Activated CD8-positive, alpha-beta T cell treated with anti-CD3 and anti-CD28 coated beads for 36 hours (primary cell): ENCODE measurements around the gene NEAT1. TPM values are rescaled to one million over a fixed set of nuclear protein-coding genes. Genes with fewer than 3 reads are reported as not detected.

ENCODE experiments used
- ATAC-seq: fragments of 200-7000 bp; cut with Tn5 transposase; one replicate; pipeline ENCODE4 v1.10.0; 2021; ENCODE audit warnings: mild to moderate bottlenecking, moderate library complexity
- CTCF ChIA-PET: fragments of 350-600 bp; sonication (Branson Sonifier 250); formaldehyde crosslinking; loops from one replicate; lab custom pipeline; 2021; ENCODE audit warnings: antibody characterized with exemption; lab: Charles Lee
- POLR2A ChIA-PET: fragments of 350-600 bp; sonication (Branson Sonifier 250); formaldehyde crosslinking; loops from one replicate; lab custom pipeline; 2021; ENCODE audit warnings: antibody characterized with exemption; lab: Charles Lee
- DNase-seq: peaks from one replicate; pipeline ENCODE4 v3.0.0-alpha.2; 2020
- H3K27ac Mint-ChIP-seq: one replicate; pipeline ENCODE4 v1.8.0; 2021; ENCODE audit warnings: mild to moderate bottlenecking, mixed read lengths
- H3K27me3 Mint-ChIP-seq: one replicate; pipeline ENCODE4 v1.8.0; 2021; ENCODE audit warnings: mixed read lengths
- H3K36me3 Mint-ChIP-seq: one replicate; pipeline ENCODE4 v1.8.0; 2021; ENCODE audit warnings: low read depth, mixed read lengths
- H3K4me1 Mint-ChIP-seq: one replicate; pipeline ENCODE4 v1.8.0; 2021; ENCODE audit warnings: low read depth, mixed read lengths
- H3K4me3 Mint-ChIP-seq: one replicate; pipeline ENCODE4 v1.8.0; 2021; ENCODE audit warnings: mild to moderate bottlenecking, moderate library complexity, mixed read lengths
- H3K9me3 Mint-ChIP-seq: one replicate; pipeline ENCODE4 v1.8.0; 2021; ENCODE audit warnings: mixed read lengths
- CTCF ChIP-seq: fragments of 200-600 bp; IDR thresholded peaks from one replicate; pipeline ENCODE4 v1.8.0; 2022; ENCODE audit warnings: antibody characterized with exemption, mild to moderate bottlenecking
- intact Hi-C: fragments of 100-400 bp; cut with micrococcal nuclease; formaldehyde crosslinking; loops from one replicate; pipeline ENCODE4 v1.10.0; 2022
- total RNA-seq, 2 experiments: library from RNA; stranded (reverse); gene quantifications; one replicate each; pipeline ENCODE4 v1.2.3, GENCODE V29; 2021

The NEAT1 gene
- total RNA-seq, 2 experiments from 2014 or later: 313 to 358 TPM

- ATAC-seq (peak; percentile 32), DNase-seq (peak; percentile 90)
- Mint-ChIP-seq H3K4me3 (peak overlapping the region; percentile 89), H3K4me1 (peaks cover 41% of the 10 kb centered on the region), H3K9me3 (no peaks in the 10 kb centered on the region), H3K36me3 (peaks cover 73% of the 10 kb centered on the region), H3K27ac (peak overlapping the region; percentile 98), H3K27me3 (peaks cover 8% of the 10 kb centered on the region)
- intact Hi-C loops: loop anchor here (2.0 to 5.0 kb wide), 3 partner anchors 43 to 147 kb away; partner anchors contain the start of genes FAM89B, SLC25A45 and ZNRD2
- no peak for TF ChIP-seq CTCF
- ChIA-PET POLR2A (interaction anchor here (0.9 to 21.0 kb wide), 24 partner anchors 8 to 647 kb away, joined by 3 to 4842 read pairs (median 8); partner anchors contain the start of genes EHBP1L1, FAM89B, FAU and FRMD8), CTCF (interaction anchor here (0.8 to 15.1 kb wide), 4 partner anchors 9 to 78 kb away, joined by 3 to 448 read pairs (median 8); partner anchors contain the start of gene MALAT1)
These were observed 2.7 kb downstream of the NEAT1 start for GRCh38 chr11:65425105-65425970.

- TF ChIP-seq CTCF: no peak
- Mint-ChIP-seq H3K27me3 (peaks cover 8% of the 10 kb centered on the region), H3K36me3 (peaks cover 74% of the 10 kb centered on the region), H3K9me3 (no peaks in the 10 kb centered on the region), H3K4me3 (peak overlapping the region; percentile 89), H3K4me1 (peaks cover 46% of the 10 kb centered on the region), H3K27ac (peak overlapping the region; percentile 98)
- intact Hi-C loops: loop anchor here (2.0 to 5.0 kb wide), 4 partner anchors 44 to 146 kb away; partner anchors contain the start of genes FAM89B, SLC25A45 and ZNRD2
- peak; percentile 61 for DNase-seq
- ChIA-PET POLR2A (interaction anchor here (0.7 to 21.0 kb wide), 16 partner anchors 9 to 648 kb away, joined by 3 to 4842 read pairs (median 14); partner anchors contain the start of genes FAM89B, FRMD8, MALAT1 and NEAT1), CTCF (interaction anchor here (0.8 to 15.1 kb wide), 4 partner anchors 10 to 77 kb away, joined by 3 to 448 read pairs (median 8); partner anchors contain the start of gene MALAT1)
- ATAC-seq: peak; percentile 20
These were observed 3.6 kb downstream of the NEAT1 start for GRCh38 chr11:65425971-65426838.

GRCh38 chr11:65426839-65427690, 4.5 kb downstream of the NEAT1 start:
- H3K36me3 Mint-ChIP-seq: peaks cover 77% of the 10 kb centered on the region
- H3K9me3 Mint-ChIP-seq: no peaks in the 10 kb centered on the region
- ATAC-seq: peak; percentile 4
- H3K27me3 Mint-ChIP-seq: peaks cover 8% of the 10 kb centered on the region
- POLR2A ChIA-PET: interaction anchor here (0.8 to 21.0 kb wide), 9 partner anchors 9 to 76 kb away, joined by 3 to 4842 read pairs (median 41); partner anchors contain the start of genes FRMD8, MALAT1, NEAT1 and SLC25A45
- intact Hi-C loops: loop anchor here (2.0 to 5.0 kb wide), 3 partner anchors 45 to 145 kb away; partner anchors contain the start of genes FAM89B, SLC25A45 and ZNRD2
- H3K4me3 Mint-ChIP-seq: peak overlapping the region; percentile 89
- CTCF ChIA-PET: interaction anchor here (2.3 to 15.1 kb wide), 2 partner anchors 11 to 76 kb away, joined by 8 to 448 read pairs; partner anchors contain the start of gene MALAT1
- H3K27ac Mint-ChIP-seq: peak overlapping the region; percentile 98
- TF ChIP-seq CTCF: no peak
- peak; percentile 66 for DNase-seq
- peaks cover 54% of the 10 kb centered on the region for H3K4me1 Mint-ChIP-seq
